Fibroblast of pulmonary artery (primary cell): Measurements from ENCODE around the gene C5orf63.

Source experiments
- DNase-seq: peaks from one replicate; pipeline ENCODE4 v3.0.0-alpha.2; 2010; ENCODE audit warnings: low read depth
- H3K4me3 ChIP-seq: replicated peaks from 2 replicates; pipeline ENCODE4 v1.5.1; 2011; ENCODE audit warnings: low read depth, mild to moderate bottlenecking, control low read depth, low read length, moderate library complexity
- TF ChIP-seq, protein P1 (sequence below): IDR thresholded peaks from 2 replicates; pipeline ENCODE4 v1.5.1; 2011; ENCODE audit warnings: mild to moderate bottlenecking, control low read depth, low read length, inconsistent platforms; ENCODE audit errors: missing control alignments

Gene C5orf63

GRCh38 chr5:127085796-127086195 lies 12.5 kb upstream of the C5orf63 start:
- TF ChIP-seq, protein P1, sequence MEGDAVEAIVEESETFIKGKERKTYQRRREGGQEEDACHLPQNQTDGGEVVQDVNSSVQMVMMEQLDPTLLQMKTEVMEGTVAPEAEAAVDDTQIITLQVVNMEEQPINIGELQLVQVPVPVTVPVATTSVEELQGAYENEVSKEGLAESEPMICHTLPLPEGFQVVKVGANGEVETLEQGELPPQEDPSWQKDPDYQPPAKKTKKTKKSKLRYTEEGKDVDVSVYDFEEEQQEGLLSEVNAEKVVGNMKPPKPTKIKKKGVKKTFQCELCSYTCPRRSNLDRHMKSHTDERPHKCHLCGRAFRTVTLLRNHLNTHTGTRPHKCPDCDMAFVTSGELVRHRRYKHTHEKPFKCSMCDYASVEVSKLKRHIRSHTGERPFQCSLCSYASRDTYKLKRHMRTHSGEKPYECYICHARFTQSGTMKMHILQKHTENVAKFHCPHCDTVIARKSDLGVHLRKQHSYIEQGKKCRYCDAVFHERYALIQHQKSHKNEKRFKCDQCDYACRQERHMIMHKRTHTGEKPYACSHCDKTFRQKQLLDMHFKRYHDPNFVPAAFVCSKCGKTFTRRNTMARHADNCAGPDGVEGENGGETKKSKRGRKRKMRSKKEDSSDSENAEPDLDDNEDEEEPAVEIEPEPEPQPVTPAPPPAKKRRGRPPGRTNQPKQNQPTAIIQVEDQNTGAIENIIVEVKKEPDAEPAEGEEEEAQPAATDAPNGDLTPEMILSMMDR, result no peak
- no peak for DNase-seq

DNA sequence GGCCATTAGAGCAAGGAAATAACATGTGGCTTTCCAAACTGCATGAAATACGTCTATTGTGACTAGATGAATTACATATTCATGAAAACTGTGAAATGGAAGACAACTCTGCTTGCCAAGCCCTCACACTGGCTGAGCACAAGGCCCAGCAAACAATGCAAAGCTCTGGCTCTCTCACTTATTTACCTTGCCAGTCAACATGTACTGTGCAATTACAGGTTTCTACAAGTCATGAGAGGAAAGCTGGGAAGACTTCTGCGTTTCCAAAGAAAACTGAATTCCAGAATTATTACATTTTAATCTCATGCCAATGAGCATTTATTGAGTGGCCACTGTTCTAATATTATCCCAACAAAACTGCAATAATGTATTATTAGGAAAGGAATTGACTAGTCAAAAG lies 12.1 kb upstream of the C5orf63 start:
- TF ChIP-seq, protein P1, result no peak
- H3K4me3 ChIP-seq, result no peak overlapping the region
- DNase-seq, result no peak

More at GRCh38 chr5:127085796-127086195, 12.5 kb upstream of the C5orf63 start:
- no peak overlapping the region for H3K4me3 ChIP-seq

GRCh38 chr5:127084656-127085055 lies 11.4 kb upstream of the C5orf63 start:
- TF ChIP-seq, protein P1, result no peak
- no peak for DNase-seq
- H3K4me3 ChIP-seq, result no peak overlapping the region

- TF ChIP-seq, protein P1, result no peak
- DNase-seq, result no peak
- no peak overlapping the region for H3K4me3 ChIP-seq
Observed at GRCh38 chr5:127083711-127084110, 10.4 kb upstream of the C5orf63 start.

- H3K4me3 ChIP-seq, result no peak overlapping the region
- TF ChIP-seq, protein P1, result no peak
- no peak for DNase-seq
Observed at GRCh38 chr5:127079994-127080491, 6.7 kb upstream of the C5orf63 start.

DNA sequence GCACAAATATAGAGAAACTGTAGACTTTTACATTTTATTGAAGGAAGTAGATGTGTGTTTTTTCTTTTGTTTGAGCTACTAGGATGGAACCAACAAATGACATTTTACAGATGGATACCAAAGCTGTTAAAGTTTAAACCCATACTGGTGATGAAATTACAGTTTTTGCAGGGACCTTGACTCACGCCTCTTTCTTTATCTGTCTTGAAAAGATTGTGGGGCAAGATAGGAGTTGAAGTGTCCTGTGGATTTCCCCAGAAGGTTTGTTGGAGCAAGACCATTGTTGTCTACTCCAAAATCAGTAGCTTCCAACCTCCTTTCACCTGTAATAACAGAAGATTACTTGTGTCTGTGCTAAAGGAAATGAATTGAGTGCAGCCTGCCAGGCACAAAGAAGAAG lies 4.1 kb upstream of the C5orf63 start:
- no peak overlapping the region for H3K4me3 ChIP-seq
- TF ChIP-seq, protein P1, result no peak
- no peak for DNase-seq
